Keratinocyte (primary cell): Measurements from ENCODE around the gene R3HDM2. TPM values are rescaled to one million over a fixed set of nuclear protein-coding genes. Genes with fewer than 3 reads are reported as not detected.

Experiments
- DNase-seq: peaks from one replicate; pipeline ENCODE4 v3.0.0-alpha.2; 2011; ENCODE audit warnings: low read depth, missing footprints, low spot score
- FAIRE-seq: peaks from 2 replicates; lab custom pipeline; 2011; peaks lifted over from hg19 to GRCh38; lab: Jason Lieb, UNC
- H2AFZ ChIP-seq: 2 replicates; pipeline ENCODE4 v1.6.0; 2012; ENCODE audit warnings: low read length, control low read depth, inconsistent platforms; ENCODE audit not compliant: control insufficient read depth
- H3K27ac ChIP-seq: 2 replicates; pipeline ENCODE4 v1.5.1; 2011; ENCODE audit warnings: low read length; ENCODE audit not compliant: control insufficient read depth, insufficient read depth
- H3K27me3 ChIP-seq: 3 replicates; pipeline ENCODE4 v1.6.0; 2011; ENCODE audit warnings: low read length; ENCODE audit not compliant: control insufficient read depth, insufficient read depth; ENCODE audit errors: extremely low read depth
- H3K36me3 ChIP-seq, 2 experiments: 2 replicates in 1 of 2; 3 replicates in 1 of 2; pipeline ENCODE4 v1.5.1; 2011; ENCODE audit warnings: low read length in 2 of 2, mild to moderate bottlenecking in 1 of 2; ENCODE audit not compliant: control insufficient read depth in 2 of 2, insufficient read depth in 2 of 2; ENCODE audit errors: extremely low read depth in 1 of 2
- H3K4me1 ChIP-seq: 3 replicates; pipeline ENCODE4 v1.5.1; 2011; ENCODE audit warnings: low read length; ENCODE audit not compliant: control insufficient read depth, insufficient read depth; ENCODE audit errors: extremely low read depth
- H3K4me2 ChIP-seq: 3 replicates; pipeline ENCODE4 v1.6.0; 2011; ENCODE audit warnings: low read depth, low read length; ENCODE audit not compliant: control insufficient read depth, insufficient read depth; ENCODE audit errors: extremely low read depth
- H3K4me3 ChIP-seq, 3 experiments: fragments of 200-600 bp in 1 of 3; sonication (generic) in 1 of 3; 2 replicates in 2 of 3; 3 replicates in 1 of 3; pipeline ENCODE4 v1.5.1; 2011 to 2016; ENCODE audit warnings: low read length in 3 of 3, mild to moderate bottlenecking in 3 of 3, control low read depth in 2 of 3, inconsistent platforms in 1 of 3, low read depth in 1 of 3, mixed read lengths in 1 of 3, mixed run types in 1 of 3, moderate library complexity in 1 of 3; ENCODE audit not compliant: control insufficient read depth in 2 of 3, insufficient read depth in 2 of 3; ENCODE audit errors: extremely low read depth in 1 of 3
- H3K79me2 ChIP-seq: 2 replicates; pipeline ENCODE4 v1.6.0; 2012; ENCODE audit warnings: low read length; ENCODE audit not compliant: control insufficient read depth, insufficient read depth
- H3K9ac ChIP-seq: 3 replicates; pipeline ENCODE4 v1.6.0; 2011; ENCODE audit warnings: low read length; ENCODE audit not compliant: control insufficient read depth, insufficient read depth; ENCODE audit errors: extremely low read depth
- H3K9me1 ChIP-seq: 3 replicates; pipeline ENCODE4 v1.6.0; 2011; ENCODE audit warnings: low read length; ENCODE audit not compliant: control insufficient read depth, insufficient read depth; ENCODE audit errors: extremely low read depth
- H3K9me3 ChIP-seq: 2 replicates; pipeline ENCODE4 v1.5.1; 2012; ENCODE audit warnings: low read depth, low read length; ENCODE audit not compliant: control insufficient read depth
- H4K20me1 ChIP-seq: 3 replicates; pipeline ENCODE4 v1.6.0; 2011; ENCODE audit warnings: low read length; ENCODE audit not compliant: control insufficient read depth, insufficient read depth; ENCODE audit errors: extremely low read depth
- CTCF ChIP-seq, 3 experiments: IDR thresholded peaks in 1 of 3; conservative IDR thresholded peaks in 1 of 3; optimal IDR thresholded peaks in 1 of 3; 2 replicates in 2 of 3; 3 replicates in 1 of 3; pipeline versions ENCODE3 to v1.5.1; 2011; ENCODE audit warnings: low read length in 3 of 3, mild to moderate bottlenecking in 3 of 3, moderate library complexity in 2 of 3, control low read depth in 1 of 3, inconsistent platforms in 1 of 3; ENCODE audit not compliant: insufficient read depth in 2 of 3; ENCODE audit errors: extremely low read depth in 1 of 3
- EZH2 ChIP-seq: IDR thresholded peaks from one replicate; pipeline ENCODE4 v1.6.1; 2012; ENCODE audit warnings: inconsistent platforms, mild to moderate bottlenecking, low read length, moderate library complexity
- dilution Hi-C: fragments of 300-500 bp; cut with MboI; formaldehyde crosslinking; loops from one replicate; pipeline ENCODE4 v1.7.0; 2020; ENCODE audit warnings: low sequenced_read_pairs; ENCODE audit not compliant: extremely low pct_ligation_motif_present
- polyA plus RNA-seq, 5 experiments: library from polyadenylated mRNA; depleted of rRNA in 3 of 5; stranded (reverse) in 3 of 5; stranded (forward) in 1 of 5; unstranded in 1 of 5; fragments of >200 nt; gene quantifications; 1 replicate in 1 of 5; 2 replicates in 3 of 5; 3 replicates in 1 of 5; pipeline versions ENCODE4 v1.2.1 to v1.2.3, GENCODE V29; 2011 to 2012; ENCODE audit warnings: missing spikeins in 2 of 5, low read depth in 1 of 5, low replicate concordance in 1 of 5

The R3HDM2 gene
- polyA plus RNA-seq, 1 donor (not counting 4 experiments of a cell fraction or from before 2014, with no cell fraction given): 11.1 TPM

GRCh38 chr12:57241402-57242310, 189.2 kb downstream of the R3HDM2 start:
- Histone ChIP-seq H4K20me1 (no peaks in the 10 kb centered on the region), H2AFZ (no peak overlapping the region), H3K9me1 (no peaks in the 10 kb centered on the region), H3K4me1 (peaks cover 51% of the 10 kb centered on the region), H3K79me2 (no peaks in the 10 kb centered on the region), H3K4me2 (no peak overlapping the region), H3K27ac (no peak overlapping the region), H3K36me3 (peaks cover 0 to 2% of the 10 kb centered on the region in 2 experiments), H3K9me3 (no peaks in the 10 kb centered on the region), H3K27me3 (peaks cover 57% of the 10 kb centered on the region), H3K9ac (no peak overlapping the region), H3K4me3 (no peak overlapping the region)
- FAIRE-seq (no peak), DNase-seq (no peak)
- TF ChIP-seq EZH2 (peak; percentile 84), CTCF (optimal IDR thresholded peaks at IDR 0.05 in 1 of 3, IDR thresholded peaks at IDR 0.05 in 1 of 3, conservative IDR thresholded peaks at IDR 0.05 in 1 of 3; ENCODE audit: extremely low read depth in 1 of 3, insufficient read depth in 2 of 3, low read length in 3 of 3) (no peak)
- dilution Hi-C loops: no loop called here

DNA sequence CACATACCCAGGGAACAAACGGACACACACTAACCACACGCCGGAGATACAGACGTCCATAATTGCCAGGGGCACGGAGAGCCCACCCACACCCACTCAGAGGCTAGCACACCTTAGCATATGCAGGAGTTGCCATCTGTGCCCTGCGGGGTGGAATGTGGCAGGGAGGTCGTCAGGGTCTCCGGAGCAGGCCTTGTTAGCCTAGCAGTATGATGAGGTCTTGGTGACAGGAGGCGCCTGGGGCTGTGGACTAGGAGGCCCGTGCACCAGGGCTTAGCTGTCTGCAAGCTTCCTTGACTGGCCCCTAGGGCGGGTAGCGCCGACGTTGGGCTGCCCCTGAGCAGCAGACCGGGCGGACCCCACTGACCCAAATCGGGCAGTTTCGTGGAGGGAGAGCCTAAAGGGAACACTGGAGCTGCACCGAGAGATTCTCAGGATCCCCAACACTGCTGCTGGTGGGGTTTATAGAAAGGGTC, 189.9 kb downstream of the R3HDM2 start:
- Histone ChIP-seq H3K36me3 (no peaks in the 10 kb centered on the region), H3K9me1 (no peaks in the 10 kb centered on the region), H3K27ac (no peak overlapping the region), H3K4me2 (peak overlapping the region; percentile 94), H3K27me3 (peaks cover 57% of the 10 kb centered on the region), H3K4me3 (peak overlapping the region in 2 of 3 experiments; percentile 35 to 80), H2AFZ (no peak overlapping the region), H3K9ac (no peak overlapping the region), H3K9me3 (no peaks in the 10 kb centered on the region), H3K4me1 (peaks cover 58% of the 10 kb centered on the region), H3K79me2 (no peaks in the 10 kb centered on the region), H4K20me1 (no peaks in the 10 kb centered on the region)
- DNase-seq: no peak
- no peak for FAIRE-seq
- TF ChIP-seq CTCF (optimal IDR thresholded peaks at IDR 0.05 in 1 of 3, IDR thresholded peaks at IDR 0.05 in 1 of 3, conservative IDR thresholded peaks at IDR 0.05 in 1 of 3; ENCODE audit: extremely low read depth in 1 of 3, insufficient read depth in 2 of 3, low read length in 3 of 3): no peak
- no peak for TF ChIP-seq EZH2
- dilution Hi-C loops: no loop called here
